GM10847 (cell line): ENCODE data around the gene BCL7B.

Experiments used
- POLR2A ChIP-seq: IDR thresholded peaks from 2 replicates; pipeline ENCODE4 v1.6.1; 2011; ENCODE audit not compliant: insufficient read length; ENCODE audit errors: extremely low read depth

The BCL7B gene

DNA sequence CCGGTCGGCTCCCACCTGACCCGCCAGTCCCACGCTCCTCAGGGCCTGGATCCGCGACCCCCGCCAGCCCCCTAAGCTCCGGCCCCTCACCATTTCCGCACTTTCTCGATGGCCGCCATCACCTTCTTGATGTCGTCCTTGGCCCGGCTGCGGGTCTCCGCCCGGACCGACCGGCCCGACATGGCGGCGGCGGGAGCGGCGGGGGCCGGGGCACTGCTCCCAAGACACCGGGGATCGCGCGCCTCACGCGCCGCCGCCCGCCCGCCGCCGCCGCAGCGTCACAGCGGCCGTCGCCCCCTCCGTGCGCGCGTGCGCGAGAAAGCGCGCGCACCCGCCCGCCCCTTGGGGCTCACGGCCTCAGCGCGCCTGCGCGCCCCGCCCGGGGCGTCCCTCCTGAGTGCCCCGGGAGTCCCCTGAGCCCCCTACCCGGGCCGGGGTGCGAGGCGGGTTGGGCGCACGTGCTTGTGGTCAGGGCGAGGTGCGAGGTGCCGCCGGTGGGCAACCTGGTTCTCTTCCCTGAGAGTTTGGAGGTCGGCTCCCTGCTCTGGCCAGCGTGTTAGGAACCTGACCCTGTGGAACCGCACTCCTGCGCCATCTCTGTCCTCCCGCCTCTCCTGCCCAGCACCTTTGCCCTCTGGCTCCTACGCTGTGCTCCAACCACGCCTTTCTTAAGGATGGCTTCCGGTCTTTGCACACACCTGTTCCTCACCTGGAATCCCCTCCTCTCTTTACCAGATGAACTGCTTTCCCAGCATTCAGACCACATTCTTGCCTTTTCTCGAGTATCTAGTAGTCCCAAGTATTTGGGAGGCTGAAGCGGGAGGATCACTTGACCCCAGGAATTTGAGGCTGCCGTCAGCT is at the start of gene BCL7B:
Gene BCL7B, minus strand, starts transcription at position 294 of the 861 bp plus-strand sequence. Its CDS starts 112 bp downstream, at position 182.
- TF ChIP-seq POLR2A = peak; percentile 37

DNA sequence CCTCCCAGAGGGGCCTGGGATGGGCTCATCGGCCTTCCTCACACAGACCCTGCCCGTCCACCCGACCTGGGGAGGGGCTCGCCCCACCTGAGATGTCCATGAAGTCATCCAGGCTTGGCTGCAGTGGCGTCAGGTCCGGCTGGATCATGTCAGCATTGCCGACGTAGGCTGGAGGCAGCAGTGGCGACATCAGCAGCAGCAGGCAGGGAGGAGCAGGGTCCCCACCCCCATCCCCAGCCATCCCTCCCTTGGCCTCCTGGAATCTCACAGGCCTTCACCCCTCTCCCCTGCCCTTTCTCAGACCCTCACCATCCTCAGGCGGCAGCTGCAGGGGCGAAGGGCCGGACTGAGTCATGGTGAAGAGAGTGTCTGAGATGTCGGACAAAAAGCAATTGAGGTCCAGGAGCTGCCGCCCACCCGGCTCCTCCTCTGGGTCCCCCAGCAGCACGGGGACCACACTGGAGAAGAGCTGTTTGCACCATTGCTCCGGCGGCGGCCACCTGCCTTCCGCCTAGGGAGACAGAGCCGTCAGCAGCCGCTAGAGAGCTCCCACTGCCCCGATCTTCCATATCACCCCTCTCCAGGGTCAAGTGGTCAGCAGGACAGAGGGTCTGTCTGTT is 48.2 kb upstream of the BCL7B start:
- no peak for TF ChIP-seq POLR2A

DNA sequence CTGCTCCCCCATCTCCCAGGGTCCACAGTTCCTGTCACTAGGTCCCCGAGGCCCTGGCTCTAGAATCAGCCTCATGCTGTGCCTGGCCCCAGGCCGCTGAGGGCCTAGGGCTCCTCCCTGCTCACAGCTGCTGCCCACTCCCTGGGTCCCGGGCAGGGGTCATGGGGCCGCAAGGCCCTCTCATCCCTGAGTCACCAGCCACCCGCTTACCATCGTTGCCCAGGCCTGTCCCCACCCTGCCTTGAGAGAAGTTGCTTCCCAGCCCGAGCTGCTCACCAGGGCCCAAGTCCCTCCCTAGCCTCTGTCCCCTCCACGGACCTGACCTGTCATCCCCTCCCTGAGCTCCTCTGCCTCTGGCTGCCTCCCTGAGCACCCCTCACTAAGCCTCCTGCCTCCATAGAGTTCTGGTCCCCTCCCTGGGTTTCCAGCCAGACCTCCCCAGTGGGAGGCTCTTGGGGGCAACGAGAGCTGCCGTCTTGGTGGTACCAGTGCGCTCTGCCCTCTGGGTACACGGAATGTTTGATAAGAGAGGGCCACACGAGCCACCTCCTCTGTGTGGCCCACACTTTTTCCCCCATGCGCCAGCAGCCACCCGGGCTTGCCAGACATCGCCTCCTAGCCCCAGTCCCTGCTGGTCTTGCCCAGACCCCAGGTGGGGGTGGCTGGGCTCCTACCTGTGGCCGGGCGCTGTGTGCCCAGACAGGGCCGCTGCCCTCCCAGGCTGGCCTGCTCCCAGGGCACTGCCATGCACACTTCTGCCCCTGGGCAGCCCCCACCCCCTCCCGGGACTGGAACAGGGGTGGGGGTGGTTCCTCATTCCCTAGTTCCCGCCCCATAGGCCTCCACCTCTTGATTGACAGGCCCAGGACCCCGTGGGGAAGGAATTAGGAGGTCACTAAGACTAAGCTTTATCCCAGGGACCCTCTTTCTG is 45.5 kb upstream of the BCL7B start:
- TF ChIP-seq POLR2A = no peak

DNA sequence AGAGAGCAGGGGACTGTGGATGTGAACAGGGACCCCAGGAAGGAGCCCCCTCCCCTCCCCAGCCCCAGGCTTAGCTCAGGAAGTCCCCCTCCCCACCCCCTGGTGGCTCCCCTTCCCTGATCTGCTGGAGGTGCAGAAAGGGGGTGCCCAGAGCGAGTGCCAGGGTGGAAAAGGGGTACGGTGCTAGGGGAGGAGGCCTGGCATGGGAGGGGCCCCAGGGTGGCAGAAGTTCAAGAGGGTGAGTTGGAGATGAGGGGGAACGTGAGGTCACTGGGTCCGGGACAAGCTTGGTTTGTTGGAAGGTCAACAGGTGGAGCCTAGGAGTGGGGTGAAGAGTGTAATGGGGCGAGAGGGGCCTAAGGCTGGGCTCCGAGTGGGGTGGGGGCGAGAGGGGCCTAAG is 42.4 kb upstream of the BCL7B start:
- TF ChIP-seq POLR2A = no peak

DNA sequence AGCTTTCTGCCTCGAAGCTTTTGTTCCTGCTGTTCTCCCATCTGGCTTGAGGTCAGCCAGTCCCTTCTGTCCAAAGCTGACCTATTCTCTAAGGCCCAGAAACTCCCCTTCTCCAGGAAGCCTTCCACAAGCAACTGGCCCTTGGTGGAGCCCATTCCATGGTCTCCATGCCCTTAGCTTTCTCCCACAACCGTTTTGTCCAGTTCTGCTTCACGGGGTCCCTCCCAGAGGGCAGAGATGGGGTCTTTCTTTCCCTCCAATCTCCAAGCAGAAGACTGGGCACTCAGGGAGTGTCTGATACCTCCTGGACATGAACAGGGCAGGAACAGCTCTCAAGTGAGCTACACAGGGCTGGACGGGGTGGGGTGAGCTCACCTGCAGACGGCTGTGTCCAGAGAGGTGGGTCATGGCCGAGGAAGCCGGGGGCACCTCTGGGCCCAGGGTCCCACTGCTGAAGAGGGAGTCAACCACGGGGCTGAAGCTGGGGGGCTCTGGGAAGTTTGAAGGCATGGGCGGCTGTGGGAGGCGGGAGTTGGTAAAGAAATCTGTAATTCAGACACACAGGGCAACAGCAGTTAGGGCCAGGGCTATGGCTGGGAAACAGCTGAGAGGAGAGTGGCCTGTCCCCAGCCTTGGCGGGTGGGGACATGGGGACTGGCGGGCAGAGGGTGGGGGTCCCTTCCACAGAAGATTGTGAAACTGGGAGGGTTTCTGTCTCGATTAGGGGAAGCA is 41.8 kb upstream of the BCL7B start:
- no peak for TF ChIP-seq POLR2A

DNA sequence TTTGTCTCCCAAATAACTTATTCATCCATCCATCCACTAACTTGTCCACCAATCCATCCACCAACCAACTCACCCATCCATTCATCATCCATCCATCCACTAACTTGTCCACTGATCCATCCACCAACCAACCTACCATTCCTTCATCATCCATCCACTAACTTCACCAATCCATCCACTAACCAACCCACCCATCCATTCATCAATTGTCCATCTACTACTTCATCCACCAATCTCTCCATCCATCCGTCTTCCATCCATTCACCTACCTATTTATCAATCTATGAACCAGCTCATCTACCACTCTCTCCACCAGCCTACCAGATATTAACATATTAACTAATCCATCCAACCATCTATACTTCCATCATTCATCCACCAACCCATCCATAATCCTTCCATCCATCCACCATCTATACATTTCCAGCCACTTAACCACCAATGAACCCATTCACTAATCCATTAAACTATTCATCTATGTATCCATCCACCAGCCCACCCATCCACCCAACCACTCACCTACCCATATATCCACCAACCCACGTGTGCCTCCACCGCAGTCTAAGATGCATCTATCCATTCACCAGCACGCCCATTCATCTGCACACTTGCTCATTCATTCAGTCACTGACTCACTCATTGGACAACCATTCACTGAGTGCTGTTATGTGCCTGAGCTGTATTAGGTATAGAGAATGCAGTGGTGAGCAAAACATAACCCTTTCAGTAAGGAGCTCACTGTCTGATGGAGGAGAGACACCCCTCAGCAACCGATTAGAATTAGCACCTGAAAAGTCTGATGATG is 40.7 kb upstream of the BCL7B start:
- TF ChIP-seq POLR2A = no peak

DNA sequence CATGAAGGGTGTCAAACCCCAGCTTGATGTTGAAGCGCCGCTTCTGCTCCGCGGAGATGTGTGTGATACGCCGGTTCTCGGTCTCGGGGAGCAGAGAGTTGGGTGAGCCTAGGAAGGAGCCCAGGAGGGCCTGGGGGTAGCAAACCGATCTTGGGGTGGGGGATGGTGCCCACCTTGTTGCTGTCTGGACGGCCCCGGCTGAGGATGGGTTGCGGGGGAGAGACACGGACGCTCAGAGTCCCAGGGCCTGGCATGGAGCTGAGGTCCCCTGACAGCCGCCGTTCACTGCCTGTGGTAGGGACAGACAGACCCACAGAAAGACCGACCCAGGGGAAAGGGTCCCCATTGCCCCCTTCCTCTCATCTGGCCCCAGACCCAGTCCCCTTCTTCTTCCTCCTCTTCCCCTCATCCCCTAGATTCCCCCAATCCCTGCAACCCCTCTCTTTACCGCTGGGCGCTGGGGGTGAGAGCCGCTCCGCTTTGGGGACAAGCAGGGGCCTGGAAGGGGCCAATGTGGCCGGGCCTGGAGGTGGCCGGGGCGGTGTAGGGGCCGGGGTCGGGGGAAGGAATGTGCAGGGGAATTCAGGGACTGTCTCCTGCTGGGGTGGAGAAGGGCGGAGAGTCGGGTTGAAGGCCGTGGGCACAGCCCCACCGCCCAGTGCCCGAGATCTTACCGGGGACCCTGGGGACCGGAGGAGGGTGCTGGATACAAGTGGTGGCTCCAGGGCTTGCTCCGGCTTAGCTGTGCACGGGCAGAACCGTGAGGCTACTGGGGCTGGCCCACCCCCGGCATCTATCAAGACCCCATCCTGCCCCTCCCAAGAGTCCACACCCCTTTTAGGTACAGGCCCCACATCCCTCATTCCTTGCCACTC is 38.9 kb upstream of the BCL7B start:
- no peak for TF ChIP-seq POLR2A

DNA sequence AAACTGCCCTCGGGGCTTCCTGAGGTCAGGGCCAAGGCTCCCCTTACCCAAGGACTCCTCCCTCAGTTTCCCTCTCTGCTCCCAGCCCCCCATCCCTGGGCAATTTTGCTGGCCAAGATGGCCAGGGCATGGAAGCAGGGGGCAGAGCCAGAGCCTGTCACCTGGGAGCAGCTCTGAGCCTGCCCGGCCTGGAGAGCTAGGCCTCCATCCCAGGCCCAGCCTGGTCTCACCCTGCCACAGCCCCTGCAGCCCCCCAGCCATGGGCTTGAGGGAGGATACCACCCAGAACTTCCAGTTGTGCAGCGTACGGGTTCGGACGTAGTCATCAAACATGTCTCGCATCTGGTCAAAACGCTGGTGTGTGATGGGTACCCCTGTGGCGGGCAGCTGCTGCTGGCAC is 37.9 kb upstream of the BCL7B start:
- TF ChIP-seq POLR2A = no peak

DNA sequence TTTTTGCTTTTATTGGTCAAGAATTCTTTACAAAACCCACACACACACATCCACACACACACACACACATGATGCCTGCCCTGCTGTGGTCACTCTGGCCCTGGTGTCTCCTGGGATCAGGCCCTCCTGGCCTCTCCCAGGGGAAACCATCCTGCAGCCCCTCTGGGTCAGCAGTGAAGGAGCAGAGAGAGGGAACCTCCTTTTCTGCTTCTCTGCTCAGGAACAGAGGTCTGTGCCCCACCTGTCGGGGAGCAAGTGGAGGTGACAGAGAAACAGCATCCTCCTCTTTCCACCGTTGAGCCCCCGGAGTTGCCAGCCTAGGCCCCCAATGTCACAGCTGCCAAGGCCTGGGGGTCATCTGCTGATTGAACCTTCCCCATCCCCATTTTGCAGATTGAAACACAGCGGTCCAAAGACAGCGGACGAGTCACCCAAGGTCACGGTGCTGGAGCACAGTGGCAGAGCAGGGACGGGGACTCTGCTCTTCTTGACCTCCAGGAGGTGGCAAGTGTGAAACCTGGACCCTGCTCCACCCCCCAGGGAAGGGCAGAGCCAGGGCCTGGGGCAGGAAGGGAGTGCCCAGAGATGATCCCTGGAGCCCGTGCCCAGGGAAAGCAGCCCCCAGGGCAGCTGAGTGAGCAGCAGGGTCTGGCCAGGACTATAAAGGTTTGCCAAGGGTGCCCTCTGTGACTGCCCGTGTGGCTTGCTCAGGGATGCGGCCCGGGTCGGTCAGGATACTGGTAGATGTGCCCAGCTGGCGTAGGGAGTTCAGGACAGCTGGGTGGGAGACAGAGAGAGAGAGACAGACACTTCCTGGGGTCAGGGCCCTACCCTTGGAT is 35.9 kb upstream of the BCL7B start:
- TF ChIP-seq POLR2A = no peak

DNA sequence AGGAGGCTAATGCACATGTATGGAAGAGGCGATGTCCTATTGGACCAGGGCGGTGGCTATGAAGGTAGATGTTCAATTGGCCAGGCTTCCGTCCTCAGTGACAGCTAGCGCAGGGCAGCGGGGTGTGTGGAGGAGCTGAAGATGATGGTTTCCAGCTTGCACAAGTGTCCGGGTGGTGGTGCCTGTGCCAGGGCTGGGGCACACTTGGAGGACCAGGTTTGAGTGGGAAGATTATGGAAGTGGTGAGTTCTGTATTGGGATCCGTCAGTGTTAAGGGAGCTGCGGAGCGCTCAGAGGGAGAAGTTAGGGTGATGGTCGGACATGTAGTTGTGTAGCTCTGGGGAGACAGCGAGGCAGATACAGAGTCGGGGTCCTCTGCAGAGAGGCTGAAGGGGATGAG is 29.4 kb upstream of the BCL7B start:
- TF ChIP-seq POLR2A = no peak

DNA sequence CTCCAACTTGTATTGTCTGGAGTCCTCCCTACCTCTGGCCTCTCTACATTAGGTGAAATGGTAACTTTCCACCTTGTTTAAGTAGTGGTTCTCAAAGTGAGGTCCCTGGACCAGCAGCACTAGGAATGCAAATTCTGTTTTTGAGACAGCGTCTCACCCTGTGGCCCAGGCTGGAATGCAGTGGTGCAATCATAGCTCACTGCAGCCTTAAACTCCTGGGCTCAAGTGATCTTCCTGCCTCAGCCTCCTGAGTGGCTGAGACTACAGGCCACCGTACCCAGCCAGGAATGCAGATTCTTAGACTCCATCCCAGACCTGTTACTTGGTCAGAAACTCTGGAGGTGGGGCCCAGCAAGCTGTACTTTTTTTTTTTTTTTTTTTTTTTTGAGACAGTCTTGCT is 27.7 kb upstream of the BCL7B start:
- no peak for TF ChIP-seq POLR2A

DNA sequence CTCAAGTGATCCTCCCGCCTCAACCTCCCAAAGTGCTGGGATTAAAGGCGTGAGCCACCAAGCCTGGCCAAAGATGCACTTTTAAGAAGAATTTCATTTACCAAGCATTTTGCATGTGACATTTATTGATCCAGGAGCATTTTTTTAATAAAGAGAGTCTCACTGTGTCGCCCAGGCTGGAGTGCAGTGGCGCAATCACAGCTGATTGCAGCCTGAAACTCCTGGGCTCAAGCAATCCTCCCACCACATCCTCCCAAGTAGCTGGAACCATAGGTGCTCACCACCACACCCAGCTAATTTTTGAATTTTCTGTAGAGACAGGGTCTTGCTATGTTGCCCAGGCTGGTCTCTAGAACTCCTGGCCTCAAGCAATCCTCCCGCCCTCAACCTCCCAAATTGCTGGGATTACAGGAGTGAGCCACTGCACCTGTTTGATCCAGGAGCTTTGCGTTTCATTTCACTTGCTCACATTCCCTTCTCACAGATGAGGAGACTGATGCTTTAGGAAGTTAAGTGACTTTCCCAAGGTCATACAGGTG is 25.2 kb upstream of the BCL7B start:
- TF ChIP-seq POLR2A = no peak
